ENCODE results near the gene NDFIP1. TPM values are rescaled to one million over a fixed set of nuclear protein-coding genes. Genes with fewer than 3 reads are reported as not detected.

NDFIP1 gene
- total RNA-seq, 1 experiment from 2014 or later, result 40.9 TPM

GRCh38 chr5:142107036-142107735 is 1.4 kb upstream of the NDFIP1 start:
- BruUV-seq (replicated peaks), result no TSS peak
- POLR2A ChIA-PET, result interaction anchor here (0.6 kb wide), 1 partner anchor 36 kb away, joined by 5 read pairs; no protein-coding TSS in a partner anchor
- peaks cover 19% of the 10 kb centered on the region for H3K4me1 ChIP-seq (ENCODE audit: control insufficient read depth, insufficient read depth, low read length)
- intact Hi-C loops (cut with micrococcal nuclease; ENCODE audit: unreplicated experiment) (no loop called here), in situ Hi-C loops (cut with HindIII; ENCODE audit: low pct_unique_long_range_greater_than_20kb, low sequenced_read_pairs) (no loop called here)
- no peak overlapping the region for H3K27ac ChIP-seq (ENCODE audit: low read length)
- TF ChIP-seq CTCF (IDR thresholded peaks at IDR 0.05), result no peak
- no peak for TF ChIP-seq REST (IDR thresholded peaks at IDR 0.05; ENCODE audit: insufficient read depth in 1 of 2, low read depth in 2 of 2, low read length in 1 of 2)
- no peak for TF ChIP-seq POLR2AphosphoS5 (IDR thresholded peaks at IDR 0.05; ENCODE audit: low read depth, low read length)
- TF ChIP-seq SIN3A (IDR thresholded peaks at IDR 0.05; ENCODE audit: borderline replicate concordance, insufficient read depth, low read depth, low read length), result no peak
- CTCF ChIA-PET, result no interaction called here
- ATAC-seq (no peak), DNase-seq (ENCODE audit: low read depth, low spot score) (no peak)
- no peaks in the 10 kb centered on the region; the same call in none of the 2 replicates for H3K36me3 ChIP-seq (ENCODE audit: control insufficient read depth, insufficient read depth, low read length)
- no peaks in the 10 kb centered on the region for H3K27me3 ChIP-seq (ENCODE audit: control insufficient read depth, insufficient read depth, low read length)
- H3K9me3 ChIP-seq (ENCODE audit: control insufficient read depth, insufficient read depth, low read depth, low read length), result no peaks in the 10 kb centered on the region
- H3K4me3 ChIP-seq (ENCODE audit: low read depth in 2 of 2, low read length in 2 of 2), result no peak overlapping the region

- DNase-seq (ENCODE audit: low read depth, low spot score) (no peak), ATAC-seq (no peak)
- H3K4me1 ChIP-seq (ENCODE audit: control insufficient read depth, insufficient read depth, low read length), result peaks cover 19% of the 10 kb centered on the region
- H3K27me3 ChIP-seq (ENCODE audit: control insufficient read depth, insufficient read depth, low read length), result no peaks in the 10 kb centered on the region
- in situ Hi-C loops (cut with HindIII; ENCODE audit: low pct_unique_long_range_greater_than_20kb, low sequenced_read_pairs) (no loop called here), intact Hi-C loops (cut with micrococcal nuclease; ENCODE audit: unreplicated experiment) (no loop called here)
- no TSS peak for BruUV-seq (replicated peaks)
- no peaks in the 10 kb centered on the region for H3K9me3 ChIP-seq (ENCODE audit: control insufficient read depth, insufficient read depth, low read depth, low read length)
- TF ChIP-seq TCF7L2 (IDR thresholded peaks at IDR 0.05; ENCODE audit: low read depth, low read length), result no peak
- TF ChIP-seq CTCF (IDR thresholded peaks at IDR 0.05), result no peak
- TF ChIP-seq POLR2AphosphoS5 (IDR thresholded peaks at IDR 0.05; ENCODE audit: low read depth, low read length), result no peak
- no peak for TF ChIP-seq REST (IDR thresholded peaks at IDR 0.05; ENCODE audit: insufficient read depth in 1 of 2, low read depth in 2 of 2, low read length in 1 of 2)
- TF ChIP-seq SIN3A (IDR thresholded peaks at IDR 0.05; ENCODE audit: borderline replicate concordance, insufficient read depth, low read depth, low read length), result no peak
- peak overlapping the region; percentile 90 for H3K27ac ChIP-seq (ENCODE audit: low read length)
- ChIA-PET CTCF (interaction anchor here (0.6 kb wide), 1 partner anchor 14 kb away, joined by 4 read pairs; no protein-coding TSS in a partner anchor), POLR2A (interaction anchor here (0.6 kb wide), 1 partner anchor 35 kb away, joined by 5 read pairs; no protein-coding TSS in a partner anchor)
- H3K36me3 ChIP-seq (ENCODE audit: control insufficient read depth, insufficient read depth, low read length), result no peaks in the 10 kb centered on the region; the same call in none of the 2 replicates
- H3K4me3 ChIP-seq (ENCODE audit: low read depth in 2 of 2, low read length in 2 of 2), result peak overlapping the region; percentile 44 to 70
Observed at GRCh38 chr5:142107736-142108431, 695 bp upstream of the NDFIP1 start.
